ENCODE measurements around the gene NSD1. TPM values are rescaled to one million over a fixed set of nuclear protein-coding genes. Genes with fewer than 3 reads are reported as not detected.

NSD1 gene, protein sequence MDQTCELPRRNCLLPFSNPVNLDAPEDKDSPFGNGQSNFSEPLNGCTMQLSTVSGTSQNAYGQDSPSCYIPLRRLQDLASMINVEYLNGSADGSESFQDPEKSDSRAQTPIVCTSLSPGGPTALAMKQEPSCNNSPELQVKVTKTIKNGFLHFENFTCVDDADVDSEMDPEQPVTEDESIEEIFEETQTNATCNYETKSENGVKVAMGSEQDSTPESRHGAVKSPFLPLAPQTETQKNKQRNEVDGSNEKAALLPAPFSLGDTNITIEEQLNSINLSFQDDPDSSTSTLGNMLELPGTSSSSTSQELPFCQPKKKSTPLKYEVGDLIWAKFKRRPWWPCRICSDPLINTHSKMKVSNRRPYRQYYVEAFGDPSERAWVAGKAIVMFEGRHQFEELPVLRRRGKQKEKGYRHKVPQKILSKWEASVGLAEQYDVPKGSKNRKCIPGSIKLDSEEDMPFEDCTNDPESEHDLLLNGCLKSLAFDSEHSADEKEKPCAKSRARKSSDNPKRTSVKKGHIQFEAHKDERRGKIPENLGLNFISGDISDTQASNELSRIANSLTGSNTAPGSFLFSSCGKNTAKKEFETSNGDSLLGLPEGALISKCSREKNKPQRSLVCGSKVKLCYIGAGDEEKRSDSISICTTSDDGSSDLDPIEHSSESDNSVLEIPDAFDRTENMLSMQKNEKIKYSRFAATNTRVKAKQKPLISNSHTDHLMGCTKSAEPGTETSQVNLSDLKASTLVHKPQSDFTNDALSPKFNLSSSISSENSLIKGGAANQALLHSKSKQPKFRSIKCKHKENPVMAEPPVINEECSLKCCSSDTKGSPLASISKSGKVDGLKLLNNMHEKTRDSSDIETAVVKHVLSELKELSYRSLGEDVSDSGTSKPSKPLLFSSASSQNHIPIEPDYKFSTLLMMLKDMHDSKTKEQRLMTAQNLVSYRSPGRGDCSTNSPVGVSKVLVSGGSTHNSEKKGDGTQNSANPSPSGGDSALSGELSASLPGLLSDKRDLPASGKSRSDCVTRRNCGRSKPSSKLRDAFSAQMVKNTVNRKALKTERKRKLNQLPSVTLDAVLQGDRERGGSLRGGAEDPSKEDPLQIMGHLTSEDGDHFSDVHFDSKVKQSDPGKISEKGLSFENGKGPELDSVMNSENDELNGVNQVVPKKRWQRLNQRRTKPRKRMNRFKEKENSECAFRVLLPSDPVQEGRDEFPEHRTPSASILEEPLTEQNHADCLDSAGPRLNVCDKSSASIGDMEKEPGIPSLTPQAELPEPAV (N-terminal part only)
- 99.7 and 103 TPM in 2 replicates for total RNA-seq

DNA sequence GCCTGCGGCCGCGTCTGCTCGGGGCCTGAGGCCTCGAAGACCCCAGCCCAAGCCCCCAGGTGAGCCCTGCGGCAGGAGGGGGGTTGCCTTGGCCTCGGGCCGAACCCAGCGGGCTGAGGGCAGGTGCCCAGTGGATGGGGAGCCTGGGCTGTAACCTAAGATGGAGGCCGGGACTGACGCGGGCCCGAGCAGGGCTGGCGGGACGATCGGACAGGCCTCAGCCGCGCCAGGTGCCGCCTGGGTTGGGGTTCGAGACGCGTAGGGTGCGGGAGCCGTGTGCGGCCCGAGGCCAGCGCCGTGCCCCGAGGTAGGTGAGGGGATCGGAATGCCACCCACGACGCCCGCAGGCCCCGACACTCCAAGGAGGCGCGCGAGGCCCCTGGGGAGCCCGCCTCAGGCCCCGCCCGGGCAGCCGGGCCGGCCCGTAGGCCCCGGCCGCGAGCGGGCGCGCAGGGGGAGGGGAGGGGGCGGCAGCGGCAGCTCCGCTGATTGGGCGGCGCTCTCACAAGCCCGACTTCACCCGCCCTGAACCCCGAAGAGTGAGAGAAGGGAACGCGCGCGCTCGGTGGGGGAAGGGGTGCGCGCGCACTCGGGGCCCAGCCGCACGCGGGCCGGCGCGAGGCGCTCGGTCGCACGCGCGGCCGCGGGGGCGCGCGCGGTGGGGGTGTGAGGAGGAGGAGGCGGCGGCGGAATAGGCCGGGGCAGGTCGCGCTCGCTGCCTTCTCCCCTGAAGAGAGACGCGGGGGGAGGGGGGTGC is at the start of gene NSD1:
NSD1 (plus strand) TSS at position 678 of the 757 bp plus-strand sequence. CDS start 1,331 bp downstream, outside the sequence.
- intact Hi-C loops (cut with micrococcal nuclease) = loop anchor here (1.0 to 5.0 kb wide), 3 partner anchors 16 to 294 kb away; partner anchors contain the start of genes GRK6, PRELID1 and RAB24

DNA sequence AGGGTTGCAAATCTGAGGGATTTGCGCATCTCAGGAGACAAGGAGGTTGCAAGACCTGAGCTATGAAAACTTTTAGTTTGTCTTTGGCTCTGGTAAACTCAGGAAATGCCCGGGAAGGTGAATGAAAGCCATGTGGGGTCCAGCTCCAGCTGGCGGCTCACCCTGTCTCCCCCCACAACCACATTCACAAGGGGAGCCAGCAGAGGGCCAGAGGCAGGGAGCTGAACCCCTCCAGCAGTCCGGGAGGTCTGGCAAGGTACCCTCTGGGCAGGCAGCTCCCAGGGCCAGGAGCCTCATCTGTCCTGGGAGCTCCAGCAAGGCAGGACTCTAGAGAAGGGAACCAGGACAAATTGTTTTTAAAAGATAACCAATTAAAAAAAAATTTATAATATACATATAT is 49.4 kb upstream of the NSD1 start:
- intact Hi-C loops (cut with micrococcal nuclease) = no loop called here

GRCh38 chr5:177085985-177086653 is 47.5 kb upstream of the NSD1 start:
- intact Hi-C loops (cut with micrococcal nuclease) = loop anchor here (2.0 to 5.0 kb wide), 2 partner anchors 439 to 1121 kb away; partner anchors contain the start of gene TSPAN17

GRCh38 chr5:177086654-177087397 is 46.7 kb upstream of the NSD1 start, which contains the start of gene FGFR4:
Gene FGFR4 (plus strand): TSS chr5:177086915. CDS start chr5:177089603, 2,688 bp downstream.
- intact Hi-C loops (cut with micrococcal nuclease) = loop anchor here (2.0 to 5.0 kb wide), 2 partner anchors 440 to 1120 kb away; partner anchors contain the start of gene TSPAN17

GRCh38 chr5:177087398-177088005 is 46.1 kb upstream of the NSD1 start:
- intact Hi-C loops (cut with micrococcal nuclease) = loop anchor here (2.0 to 5.0 kb wide), 2 partner anchors 441 to 1120 kb away; partner anchors contain the start of gene TSPAN17

- intact Hi-C loops (cut with micrococcal nuclease) = loop anchor here (5.0 kb wide), 1 partner anchor 1118 kb away; no protein-coding TSS in a partner anchor
These were observed 44.4 kb upstream of the NSD1 start for GRCh38 chr5:177089127-177089526.

DNA sequence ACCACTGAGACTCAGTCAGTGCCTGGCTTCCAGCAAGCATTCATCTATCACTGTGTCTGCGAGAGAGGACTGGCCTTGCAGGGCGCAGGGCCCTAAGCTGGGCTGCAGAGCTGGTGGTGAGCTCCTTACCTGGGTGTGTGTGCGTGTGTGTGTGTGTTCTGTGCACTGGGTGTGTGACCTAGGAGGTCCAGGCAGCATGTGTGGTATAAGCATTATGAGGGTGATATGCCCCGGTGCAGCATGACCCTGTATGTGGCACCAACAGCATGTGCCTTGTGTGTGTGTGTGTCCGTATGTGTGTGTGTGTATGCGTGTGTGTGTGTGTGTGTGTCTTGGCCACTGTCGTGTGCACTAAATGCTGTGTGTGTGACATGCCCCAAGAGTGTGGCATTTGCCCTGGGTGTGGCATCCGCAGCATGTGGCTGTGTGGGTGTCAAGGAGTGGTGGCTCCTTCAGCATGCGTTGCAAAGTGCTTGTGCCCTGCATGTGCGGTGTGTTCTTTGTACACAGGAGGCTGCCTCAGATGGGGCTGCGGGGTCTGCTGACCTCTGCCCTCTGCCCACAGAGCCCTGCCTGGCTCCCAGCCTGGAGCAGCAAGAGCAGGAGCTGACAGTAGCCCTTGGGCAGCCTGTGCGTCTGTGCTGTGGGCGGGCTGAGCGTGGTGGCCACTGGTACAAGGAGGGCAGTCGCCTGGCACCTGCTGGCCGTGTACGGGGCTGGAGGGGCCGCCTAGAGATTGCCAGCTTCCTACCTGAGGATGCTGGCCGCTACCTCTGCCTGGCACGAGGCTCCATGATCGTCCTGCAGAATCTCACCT is 43.5 kb upstream of the NSD1 start:
- intact Hi-C loops (cut with micrococcal nuclease) = loop anchor here (5.0 kb wide), 1 partner anchor 1117 kb away; no protein-coding TSS in a partner anchor

DNA sequence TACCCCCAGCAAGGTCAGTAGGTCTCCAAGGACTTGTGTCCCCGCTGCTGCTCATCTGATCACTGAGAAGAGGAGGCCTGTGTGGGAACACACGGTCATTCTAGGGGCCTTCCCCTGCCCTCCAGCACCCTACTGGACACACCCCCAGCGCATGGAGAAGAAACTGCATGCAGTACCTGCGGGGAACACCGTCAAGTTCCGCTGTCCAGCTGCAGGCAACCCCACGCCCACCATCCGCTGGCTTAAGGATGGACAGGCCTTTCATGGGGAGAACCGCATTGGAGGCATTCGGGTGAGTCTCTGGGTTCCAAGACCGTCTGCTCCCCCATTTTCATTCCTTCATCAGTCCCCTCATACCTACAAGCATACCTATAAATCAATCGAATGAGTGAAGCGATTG is 42.8 kb upstream of the NSD1 start:
- intact Hi-C loops (cut with micrococcal nuclease) = no loop called here

DNA sequence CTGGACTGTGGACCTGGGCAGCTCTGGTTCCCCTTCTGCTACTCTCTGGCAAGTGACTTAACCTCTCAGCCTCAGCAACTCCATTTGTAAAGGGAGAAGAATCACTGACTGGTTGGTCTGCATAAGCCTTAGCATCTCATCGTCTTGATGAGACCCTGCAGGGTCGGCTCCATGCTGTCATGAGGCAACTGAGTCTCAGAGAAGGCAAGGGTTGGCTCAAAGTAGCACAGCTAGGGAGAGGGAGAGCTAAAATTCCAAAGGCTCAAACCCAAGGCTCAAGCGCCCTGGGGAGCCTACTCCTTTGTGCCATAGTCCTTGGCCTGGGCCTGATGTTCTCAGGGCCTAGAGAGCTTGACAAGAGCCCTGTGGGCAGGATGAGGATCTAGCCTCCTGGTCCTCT is 42.3 kb upstream of the NSD1 start:
- intact Hi-C loops (cut with micrococcal nuclease) = no loop called here

GRCh38 chr5:177092178-177093081 is 41.1 kb upstream of the NSD1 start:
- intact Hi-C loops (cut with micrococcal nuclease) = no loop called here

DNA sequence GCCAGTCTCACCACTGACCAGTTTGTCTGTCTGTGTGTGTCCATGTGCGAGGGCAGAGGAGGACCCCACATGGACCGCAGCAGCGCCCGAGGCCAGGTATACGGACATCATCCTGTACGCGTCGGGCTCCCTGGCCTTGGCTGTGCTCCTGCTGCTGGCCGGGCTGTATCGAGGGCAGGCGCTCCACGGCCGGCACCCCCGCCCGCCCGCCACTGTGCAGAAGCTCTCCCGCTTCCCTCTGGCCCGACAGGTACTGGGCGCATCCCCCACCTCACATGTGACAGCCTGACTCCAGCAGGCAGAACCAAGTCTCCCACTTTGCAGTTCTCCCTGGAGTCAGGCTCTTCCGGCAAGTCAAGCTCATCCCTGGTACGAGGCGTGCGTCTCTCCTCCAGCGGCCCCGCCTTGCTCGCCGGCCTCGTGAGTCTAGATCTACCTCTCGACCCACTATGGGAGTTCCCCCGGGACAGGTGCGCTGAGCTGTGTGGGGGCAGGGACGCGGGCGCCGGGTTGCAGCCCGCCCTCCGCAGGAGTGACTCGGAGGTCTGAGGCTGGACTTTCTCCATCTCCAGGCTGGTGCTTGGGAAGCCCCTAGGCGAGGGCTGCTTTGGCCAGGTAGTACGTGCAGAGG is 40.4 kb upstream of the NSD1 start:
- intact Hi-C loops (cut with micrococcal nuclease) = no loop called here

DNA sequence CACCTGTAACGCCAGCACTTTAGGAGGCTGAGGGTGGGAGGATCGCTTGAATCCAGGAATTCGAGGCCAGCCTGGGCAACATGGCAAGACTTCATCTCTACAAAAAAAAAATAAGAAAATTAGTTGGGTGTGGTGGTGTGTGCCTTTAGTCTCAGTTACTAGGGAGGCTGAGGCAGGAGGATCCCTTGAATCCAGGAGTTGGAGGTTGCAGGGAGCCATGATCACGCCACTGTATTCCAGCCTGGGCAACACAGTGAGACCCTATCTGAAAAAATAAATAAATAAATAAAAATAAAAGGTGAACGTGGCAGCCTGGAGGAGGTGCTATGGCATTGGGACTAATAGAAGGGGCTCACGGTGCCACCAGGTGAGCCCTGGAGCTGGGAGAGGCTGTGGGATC is 39.8 kb upstream of the NSD1 start:
- intact Hi-C loops (cut with micrococcal nuclease) = no loop called here

- intact Hi-C loops (cut with micrococcal nuclease) = no loop called here
These were observed 39.1 kb upstream of the NSD1 start for GRCh38 chr5:177094224-177095087.

DNA sequence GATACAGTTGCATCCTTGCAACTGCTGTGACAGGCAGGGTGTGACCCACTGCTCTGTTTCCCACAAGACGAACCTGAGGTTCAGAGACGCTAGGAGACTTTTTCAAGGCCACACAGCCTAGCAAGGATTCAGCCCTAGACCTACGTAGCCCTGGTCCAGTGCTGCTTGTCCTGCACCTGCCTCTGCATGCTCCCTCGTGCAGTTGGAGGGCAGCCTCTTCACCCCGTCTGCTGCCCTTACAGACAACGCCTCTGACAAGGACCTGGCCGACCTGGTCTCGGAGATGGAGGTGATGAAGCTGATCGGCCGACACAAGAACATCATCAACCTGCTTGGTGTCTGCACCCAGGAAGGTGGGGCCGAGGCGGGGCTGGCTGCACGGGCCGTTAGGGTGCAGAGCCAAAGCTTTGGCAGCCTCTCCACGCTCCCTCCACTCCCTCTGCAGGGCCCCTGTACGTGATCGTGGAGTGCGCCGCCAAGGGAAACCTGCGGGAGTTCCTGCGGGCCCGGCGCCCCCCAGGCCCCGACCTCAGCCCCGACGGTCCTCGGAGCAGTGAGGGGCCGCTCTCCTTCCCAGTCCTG is 38.4 kb upstream of the NSD1 start:
- intact Hi-C loops (cut with micrococcal nuclease) = no loop called here

All from T-helper 2 cell treated with Interferon-gamma antibody and Interleukin-4, amounts not matched to agents 100 ng/mL and 5 ng/mL, for 36 hours (primary cell).